ENCODE results near the gene DOCK3.

- TF ChIP-seq CTCF (IDR thresholded peaks at IDR 0.05) = no peak
- no peak for TF ChIP-seq POLR2A (IDR thresholded peaks at IDR 0.05)
Observed at GRCh38 chr3:50985893-50986292, 311.2 kb downstream of the DOCK3 start.
